NCI-H1694 (cell line): Measurements from ENCODE around the gene LRRC1.

ENCODE experiments used
- DNase-seq: peaks from one replicate; lab custom pipeline; 2025; lab: John Stamatoyannopoulos, UW

Gene LRRC1

DNA sequence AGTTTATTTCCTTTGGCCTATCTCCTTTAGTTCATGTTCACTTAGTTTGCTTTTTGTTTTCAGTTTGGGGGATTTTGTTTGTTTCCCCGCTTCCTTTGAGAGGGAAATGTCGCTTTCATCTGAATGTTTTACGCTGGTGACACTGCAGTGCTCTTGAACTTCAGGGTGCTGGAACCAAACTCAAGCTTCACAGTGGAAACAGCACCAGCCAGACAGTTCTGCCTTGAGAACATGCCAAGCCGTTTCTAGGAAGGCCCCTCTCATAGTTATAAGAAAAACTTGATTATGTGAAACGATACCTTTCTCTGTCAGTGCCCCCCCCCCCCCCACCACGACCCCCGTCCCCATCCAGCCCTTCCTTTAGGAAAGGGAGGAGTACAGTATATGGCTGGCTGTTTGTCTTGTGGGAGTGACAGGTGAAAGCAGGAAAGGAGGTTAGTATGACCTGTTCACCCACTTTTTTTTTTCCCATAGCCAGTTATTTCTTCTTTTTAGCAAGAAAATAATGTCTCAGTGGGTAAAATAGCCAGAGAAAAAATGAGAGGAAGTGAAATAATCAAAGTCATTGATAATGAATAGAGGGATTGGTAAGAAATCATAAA, 130.1 kb downstream of the LRRC1 start:
- DNase-seq, result no peak

DNA sequence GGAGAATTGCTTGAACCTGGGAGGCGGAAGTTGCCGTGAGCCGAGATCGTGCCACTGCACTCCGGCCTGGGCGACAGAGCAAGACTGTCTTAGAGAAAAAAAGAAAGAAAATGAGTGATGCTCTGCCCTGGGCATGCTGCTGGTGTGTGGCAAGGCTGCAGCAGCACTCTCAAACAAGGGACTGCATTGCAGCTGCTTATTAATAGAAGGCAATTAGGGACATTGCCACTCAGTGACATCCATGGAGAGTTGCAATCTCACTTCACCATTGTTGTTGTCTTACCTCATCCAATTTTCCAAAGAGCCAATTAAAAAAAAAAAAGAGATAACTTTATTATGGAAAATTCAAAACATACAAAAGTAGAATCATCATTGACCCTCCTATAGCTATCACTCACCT, 131.1 kb downstream of the LRRC1 start:
- DNase-seq, result no peak

DNA sequence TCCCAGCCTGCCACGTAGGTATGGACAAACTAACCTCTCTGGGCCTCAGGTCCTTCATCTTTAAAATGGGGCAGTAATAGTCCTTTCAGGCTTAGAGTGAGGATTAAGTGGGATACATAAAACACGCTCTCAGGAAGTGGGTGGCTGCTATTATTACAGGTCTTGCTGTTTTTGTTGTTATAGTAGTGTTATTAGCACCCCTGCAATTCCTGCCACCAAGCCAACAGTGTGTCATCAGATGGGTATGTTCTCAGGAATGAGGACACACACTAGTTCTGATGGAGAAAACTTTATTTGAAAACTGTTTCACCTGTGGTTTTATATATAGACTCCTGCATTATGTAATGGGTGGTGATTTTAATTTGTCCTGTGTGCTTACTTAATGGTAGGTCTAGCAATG, 131.7 kb downstream of the LRRC1 start:
- DNase-seq, result no peak

DNA sequence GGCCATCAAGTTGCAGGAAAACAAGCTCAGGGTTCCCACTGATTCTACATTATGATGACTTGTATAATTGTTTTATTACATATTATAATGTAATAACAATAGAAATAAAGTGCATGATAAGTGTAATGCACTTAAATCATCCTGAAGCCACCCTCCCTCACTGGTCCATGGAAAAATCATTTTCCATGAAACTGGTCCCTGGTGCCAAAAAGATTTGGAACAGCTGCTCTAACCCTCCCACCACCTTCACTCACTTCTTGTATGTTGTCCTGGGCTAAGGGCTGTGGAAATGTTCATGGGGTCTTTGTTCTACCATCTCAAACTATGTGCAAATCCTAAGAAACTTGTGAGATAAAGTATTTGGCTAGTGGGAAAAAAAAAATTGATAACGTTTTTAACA, 133.8 kb downstream of the LRRC1 start:
- DNase-seq, result no peak

DNA sequence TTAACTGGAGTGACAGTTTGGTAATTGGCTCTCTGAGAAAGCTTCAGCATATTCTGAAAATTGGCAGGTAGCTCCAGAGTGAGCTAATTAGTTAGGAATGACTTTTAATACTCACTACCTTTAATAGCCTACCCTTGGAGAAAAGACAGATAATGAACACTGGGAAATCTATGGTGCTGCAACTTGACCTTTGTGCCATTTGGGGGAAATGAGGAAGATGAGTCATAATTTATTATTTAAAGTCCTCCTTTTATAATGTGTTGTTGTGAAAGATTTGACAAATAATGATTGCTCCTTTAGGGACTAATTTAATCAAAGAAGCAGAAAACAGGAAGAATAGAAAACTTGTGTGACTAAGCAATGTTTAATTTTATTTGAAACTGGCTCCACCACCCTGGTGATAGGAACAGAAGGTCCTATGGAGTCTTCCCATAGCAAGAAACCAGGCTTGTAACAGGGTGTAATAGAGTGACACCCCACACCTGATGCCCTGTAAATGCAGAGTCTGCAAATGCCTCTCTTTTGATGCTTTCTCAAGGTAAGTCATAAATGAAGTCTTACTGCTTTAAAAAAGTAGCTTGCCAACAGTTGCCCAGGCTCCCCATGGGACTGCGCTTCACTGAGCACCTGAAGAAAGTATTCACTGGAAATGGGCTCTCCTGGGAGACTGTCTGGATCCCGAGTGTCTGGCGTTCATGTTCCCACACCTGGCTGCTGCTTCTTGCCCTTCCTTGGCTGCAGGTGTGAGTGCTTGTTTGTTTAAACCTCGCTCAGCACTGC, 134.4 kb downstream of the LRRC1 start:
- no peak for DNase-seq

GRCh38 chr6:53929821-53930120, 135.0 kb downstream of the LRRC1 start:
- DNase-seq, result no peak

GRCh38 chr6:53930330-53930729, 135.5 kb downstream of the LRRC1 start:
- no peak for DNase-seq

- no peak for DNase-seq
Observed at GRCh38 chr6:53931086-53931485, 136.3 kb downstream of the LRRC1 start.

DNA sequence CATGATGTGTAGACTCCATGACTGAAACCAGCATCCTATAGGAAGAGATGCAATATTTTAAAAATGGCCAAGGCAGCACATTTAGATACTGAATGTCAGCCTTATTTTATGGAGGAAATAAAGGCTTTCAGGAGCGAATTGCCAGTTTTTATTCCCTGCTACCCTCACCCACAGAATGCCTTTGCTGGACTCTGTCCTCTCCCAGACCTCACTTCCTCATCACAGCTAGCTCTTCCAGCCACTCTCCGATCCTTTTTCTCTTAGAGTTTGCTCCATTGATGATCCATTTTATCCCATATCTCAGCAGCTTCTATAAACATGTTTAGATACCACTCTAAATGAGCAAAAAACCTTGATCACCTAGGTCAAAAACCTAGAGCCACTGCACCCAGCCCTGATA, 137.7 kb downstream of the LRRC1 start:
- no peak for DNase-seq

GRCh38 chr6:53934023-53934422, 139.2 kb downstream of the LRRC1 start:
- no peak for DNase-seq

GRCh38 chr6:53937461-53937860, 142.7 kb downstream of the LRRC1 start:
- no peak for DNase-seq

- no peak for DNase-seq
Observed at GRCh38 chr6:53938810-53939209, 144.0 kb downstream of the LRRC1 start.

- no peak for DNase-seq
Observed at GRCh38 chr6:53939830-53940229, 145.0 kb downstream of the LRRC1 start.

DNA sequence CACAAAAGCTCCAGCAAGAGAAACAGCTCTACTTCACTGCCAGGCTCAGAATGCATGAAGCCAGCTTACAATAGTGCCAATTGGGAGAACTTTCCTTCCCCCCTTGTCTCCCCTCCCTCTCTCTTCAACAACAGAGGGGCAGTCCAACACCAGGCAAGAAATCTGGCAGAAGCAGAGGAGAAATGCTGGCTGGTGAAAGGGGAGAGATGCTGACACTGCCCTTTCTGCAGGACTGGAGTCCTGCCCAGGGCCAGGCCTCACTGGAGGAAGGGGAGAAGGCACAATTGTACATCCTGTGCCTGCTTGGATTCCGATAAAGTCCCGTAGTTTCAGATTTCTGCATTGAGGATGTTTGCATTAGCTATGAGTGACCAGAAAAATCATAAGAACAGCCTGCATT, 148.6 kb downstream of the LRRC1 start:
- no peak for DNase-seq

DNA sequence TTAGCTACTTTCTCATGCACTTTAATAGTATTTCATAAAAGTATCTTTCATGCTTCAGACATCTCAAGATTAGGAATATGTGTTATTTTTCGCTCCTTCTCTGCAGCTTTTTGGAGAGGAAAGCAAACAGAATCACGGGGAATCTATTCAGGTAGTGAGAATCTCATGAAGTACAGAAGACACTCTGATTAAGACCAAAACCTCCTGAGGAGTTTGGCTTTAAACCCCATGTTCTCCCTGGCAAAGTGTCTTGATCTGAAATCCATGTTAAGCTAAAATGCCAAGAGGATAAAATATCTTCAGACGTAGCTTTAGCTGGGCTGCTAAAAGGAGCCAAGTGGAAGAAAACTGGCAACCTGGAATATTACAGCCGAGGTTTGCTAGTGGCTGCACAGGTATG, 149.3 kb downstream of the LRRC1 start:
- no peak for DNase-seq

GRCh38 chr6:53944543-53944942, 149.7 kb downstream of the LRRC1 start:
- DNase-seq, result no peak

DNA sequence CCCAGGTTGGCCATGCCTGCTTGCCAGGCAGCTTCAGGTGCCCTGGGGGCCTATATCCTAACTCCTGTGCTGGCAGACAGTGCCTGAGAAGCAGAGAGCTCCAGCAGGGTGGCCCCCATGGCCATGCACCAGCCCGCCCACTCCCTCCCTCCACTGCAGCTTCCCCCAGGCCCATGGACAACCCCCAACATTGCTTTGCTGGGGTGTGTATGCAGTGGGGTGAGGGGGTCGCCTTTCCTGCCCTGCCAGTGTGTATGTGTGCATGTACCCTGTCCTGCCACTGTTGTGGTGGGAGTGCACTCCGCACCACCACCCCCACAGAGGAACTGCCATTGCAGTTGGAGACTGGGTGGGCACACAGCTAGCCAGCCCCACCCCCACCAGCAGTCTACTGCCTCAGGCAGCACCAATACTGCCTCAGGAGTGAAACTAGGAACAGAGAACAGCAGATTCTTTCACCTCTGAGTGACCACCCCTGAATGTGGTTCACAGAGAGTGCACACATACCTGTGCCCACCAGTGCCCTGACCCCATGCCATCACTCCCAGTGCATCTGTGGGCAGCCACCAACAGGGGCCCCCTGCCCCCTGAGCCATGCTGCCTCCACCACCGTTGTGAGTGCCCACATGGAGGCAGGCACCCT, 151.1 kb downstream of the LRRC1 start:
- no peak for DNase-seq

GRCh38 chr6:53947780-53948179, 153.0 kb downstream of the LRRC1 start:
- no peak for DNase-seq

GRCh38 chr6:53951383-53951782, 156.6 kb downstream of the LRRC1 start:
- no peak for DNase-seq

DNA sequence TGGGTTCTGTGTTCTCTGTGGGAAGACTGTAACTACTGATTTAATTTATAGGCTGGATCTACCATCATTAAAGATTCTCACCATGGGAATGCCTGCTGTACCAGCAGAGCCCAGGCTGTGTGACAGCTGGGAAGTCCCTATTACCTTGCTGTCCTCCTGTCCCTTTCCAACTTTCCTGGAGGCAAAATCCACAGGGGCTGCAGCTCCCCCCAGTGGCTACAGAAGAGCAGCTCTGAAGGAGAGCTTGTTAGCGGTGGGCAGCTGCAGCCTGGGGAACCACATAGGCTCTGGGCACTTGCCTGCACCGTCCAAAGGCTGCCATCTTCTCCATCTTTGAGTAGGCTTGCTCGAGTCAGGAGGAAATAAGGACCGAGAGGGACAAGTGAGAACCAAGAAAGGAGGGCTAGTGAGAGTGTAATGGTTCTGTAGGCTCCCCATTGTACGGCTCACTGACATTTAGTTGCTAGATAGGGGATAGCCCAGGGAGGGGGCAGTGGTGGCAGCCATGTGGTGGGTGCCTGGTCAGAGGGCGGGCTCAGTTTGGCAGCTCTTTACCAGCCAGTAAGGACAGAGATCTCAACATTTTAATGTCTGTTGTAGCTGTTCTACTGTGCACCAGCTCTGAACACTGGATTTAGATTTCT, 161.4 kb downstream of the LRRC1 start:
- DNase-seq, result peak; percentile 53

GRCh38 chr6:53956804-53957203, 162.0 kb downstream of the LRRC1 start:
- no peak for DNase-seq

DNA sequence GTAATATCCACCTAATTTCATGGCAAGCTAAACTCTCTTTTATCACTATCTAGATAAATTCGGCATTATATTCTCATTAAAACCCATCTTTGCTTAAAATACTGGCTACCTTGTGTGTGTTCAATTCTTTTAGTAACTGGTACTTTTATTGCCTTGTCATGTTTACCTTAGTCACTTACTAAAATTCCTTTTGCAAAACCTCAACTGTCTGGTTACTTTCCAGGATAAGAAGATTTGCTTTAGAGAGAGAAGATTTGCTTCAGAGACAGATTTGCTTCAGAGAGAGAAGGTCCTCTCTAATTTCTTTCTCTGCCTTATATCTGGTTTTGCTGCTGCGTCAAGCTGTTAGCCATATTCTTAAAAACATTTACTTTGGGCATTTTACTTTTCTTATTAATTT, 164.9 kb downstream of the LRRC1 start:
- DNase-seq, result no peak

- no peak for DNase-seq
Observed at GRCh38 chr6:53960311-53960710, 165.5 kb downstream of the LRRC1 start.
